NCI-H82 treated with DMSO at 0.1 percent for 48 hours (cell line): Measurements from ENCODE around the gene NR6A1.
"Not testable (repeated sequence)": the region's sequence is repeated elsewhere in the genome, so short reads cannot be mapped to it uniquely, and the experiment has no call there.

Experiments used
- DNase-seq: peaks from one replicate; lab custom pipeline; 2025; ENCODE audit not compliant: unreplicated experiment; lab: John Stamatoyannopoulos, UW

The NR6A1 gene

GRCh38 chr9:124778575-124779367 is 7.7 kb upstream of the NR6A1 start:
- no peak for DNase-seq

GRCh38 chr9:124776954-124777648 is 6.0 kb upstream of the NR6A1 start, which contains the start of gene OLFML2A:
Gene OLFML2A, plus strand, starts transcription at chr9:124777133. Its CDS starts 138 bp downstream, at chr9:124777271.
- DNase-seq, result no peak

- DNase-seq, result no peak
Measured at GRCh38 chr9:124776618-124776953, 5.5 kb upstream of the NR6A1 start.

- peak; percentile 78 for DNase-seq
Measured at GRCh38 chr9:124774129-124774978, 3.2 kb upstream of the NR6A1 start.

- no peak for DNase-seq
Measured at GRCh38 chr9:124773473-124774128, 2.5 kb upstream of the NR6A1 start.

- DNase-seq, result not testable (repeated sequence)
Measured at GRCh38 chr9:124772877-124773276, 1.8 kb upstream of the NR6A1 start.

- DNase-seq, result no peak
Measured at GRCh38 chr9:124771867-124772679, 962 bp upstream of the NR6A1 start.

- DNase-seq, result no peak
Measured at GRCh38 chr9:124770359-124771020, 621 bp downstream of the NR6A1 start.

- DNase-seq, result no peak
Measured at GRCh38 chr9:124769549-124770358, 1.4 kb downstream of the NR6A1 start.

GRCh38 chr9:124768750-124769548 is 2.2 kb downstream of the NR6A1 start:
- DNase-seq, result no peak

- DNase-seq, result no peak
Measured at GRCh38 chr9:124768334-124768733, 2.8 kb downstream of the NR6A1 start.

- no peak for DNase-seq
Measured at GRCh38 chr9:124767821-124768220, 3.3 kb downstream of the NR6A1 start.

- no peak for DNase-seq
Measured at GRCh38 chr9:124766815-124767554, 4.1 kb downstream of the NR6A1 start.

- no peak for DNase-seq
Measured at GRCh38 chr9:124766326-124766725, 4.8 kb downstream of the NR6A1 start.

GRCh38 chr9:124765439-124765835 is 5.7 kb downstream of the NR6A1 start:
- peak; percentile 25 for DNase-seq

GRCh38 chr9:124764774-124765438 is 6.2 kb downstream of the NR6A1 start:
- no peak for DNase-seq

GRCh38 chr9:124762633-124763032 is 8.5 kb downstream of the NR6A1 start:
- DNase-seq, result no peak
